Measurements from ENCODE around the gene PDE4D.
"Not testable (repeated sequence)": the region's sequence is repeated elsewhere in the genome, so short reads cannot be mapped to it uniquely, and the experiment has no call there.

Gene PDE4D

DNA sequence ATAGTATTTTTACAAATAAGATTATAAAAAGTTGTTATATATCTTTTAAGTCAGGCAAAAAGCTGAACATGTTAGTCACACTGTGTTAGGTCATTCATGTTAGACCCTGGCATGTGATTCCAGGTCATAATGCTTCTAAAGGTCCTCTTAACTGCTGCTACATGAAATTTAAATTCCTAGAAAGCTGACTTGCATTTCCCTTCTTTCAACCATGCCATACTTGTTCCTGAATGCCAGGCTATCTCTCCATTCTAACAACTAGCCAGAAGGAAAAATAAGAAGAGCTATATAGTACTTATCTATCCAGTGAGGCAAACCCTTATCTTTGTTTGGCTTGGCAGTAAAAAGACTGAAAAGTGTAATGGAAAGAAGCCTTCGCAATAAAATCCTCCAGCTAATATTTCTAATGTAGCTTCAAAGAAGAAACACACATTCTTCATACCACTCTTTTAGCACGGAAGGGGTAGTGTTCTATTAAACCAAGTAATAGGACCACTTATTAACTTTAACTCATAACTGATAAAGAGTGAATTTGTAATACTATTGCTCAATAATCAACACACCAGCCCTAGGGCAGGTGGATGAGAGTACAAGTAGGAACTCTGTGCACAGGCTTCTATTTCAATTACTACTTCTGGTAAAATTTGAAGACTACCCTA lies 310.2 kb downstream of the PDE4D start:
- no peak for DNase-seq (ENCODE audit: low spot score)

DNA sequence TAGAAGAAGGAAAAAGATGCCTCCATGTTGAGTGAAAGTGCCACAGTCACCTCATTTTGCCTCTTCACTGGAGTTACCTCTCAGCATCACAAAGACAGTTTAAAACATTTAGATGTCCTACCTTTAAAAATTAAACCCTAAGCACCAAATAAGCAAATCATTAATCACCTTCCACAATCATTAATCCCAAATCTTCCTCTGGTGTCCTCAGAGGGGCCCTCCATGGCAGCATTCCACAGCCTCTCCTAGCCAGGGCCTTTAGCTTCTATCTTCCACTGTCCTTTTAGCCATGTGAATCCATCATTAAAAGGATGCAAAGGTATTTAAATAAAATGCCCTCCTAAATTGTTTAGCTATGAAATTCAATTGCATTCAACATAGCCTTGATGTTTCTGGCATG lies 310.8 kb downstream of the PDE4D start:
- DNase-seq (ENCODE audit: low spot score): no peak

DNA sequence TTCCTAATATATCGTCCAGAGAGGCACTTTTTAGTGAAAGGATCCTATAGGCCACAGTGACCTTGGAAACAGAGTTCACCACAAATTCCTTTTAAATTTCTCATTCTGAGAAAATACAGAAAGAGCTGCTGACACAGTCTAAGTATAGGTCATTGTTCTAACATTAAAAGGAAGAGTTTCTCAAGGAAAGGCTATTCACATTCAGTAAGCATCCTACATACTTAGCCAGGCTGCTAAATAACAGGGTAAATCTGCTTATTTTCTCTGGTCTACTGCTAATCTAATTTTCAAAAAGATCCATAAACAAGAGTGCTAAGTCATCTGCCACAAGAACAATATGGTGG lies 313.7 kb downstream of the PDE4D start:
- DNase-seq (ENCODE audit: low spot score): no peak

DNA sequence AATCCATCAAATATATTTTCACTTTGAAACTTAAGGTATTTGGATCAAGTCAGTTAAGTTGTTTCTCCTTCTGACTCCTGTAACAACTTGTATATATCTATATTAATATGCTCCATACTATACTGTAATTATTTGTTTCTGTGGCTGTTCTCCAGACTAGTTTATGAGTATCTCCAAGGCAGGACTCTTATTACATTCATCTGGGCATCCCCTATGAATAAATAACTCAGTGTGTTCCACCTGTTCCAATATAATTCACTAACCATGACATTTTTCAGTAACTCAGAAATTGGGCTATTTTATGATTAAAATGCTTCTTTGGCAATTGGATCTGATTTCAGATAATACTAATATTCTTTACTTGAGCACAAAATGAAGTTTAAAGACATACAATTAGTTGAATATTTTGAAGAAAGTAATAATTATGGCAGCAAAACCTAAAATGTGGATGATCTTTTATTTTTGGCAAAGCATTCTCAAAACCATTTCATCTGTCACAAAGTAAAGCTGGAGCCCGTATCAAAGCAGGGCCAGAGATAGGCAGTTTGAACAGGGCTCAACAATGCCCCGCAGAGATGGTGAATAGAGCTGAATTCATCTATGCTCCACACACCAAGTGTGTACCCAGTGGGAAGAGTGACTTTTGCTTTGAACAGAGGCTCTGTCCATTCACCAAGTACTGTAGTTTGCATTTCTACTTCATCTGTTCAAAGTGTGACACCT lies 314.3 kb downstream of the PDE4D start:
- DNase-seq (ENCODE audit: low spot score): no peak

DNA sequence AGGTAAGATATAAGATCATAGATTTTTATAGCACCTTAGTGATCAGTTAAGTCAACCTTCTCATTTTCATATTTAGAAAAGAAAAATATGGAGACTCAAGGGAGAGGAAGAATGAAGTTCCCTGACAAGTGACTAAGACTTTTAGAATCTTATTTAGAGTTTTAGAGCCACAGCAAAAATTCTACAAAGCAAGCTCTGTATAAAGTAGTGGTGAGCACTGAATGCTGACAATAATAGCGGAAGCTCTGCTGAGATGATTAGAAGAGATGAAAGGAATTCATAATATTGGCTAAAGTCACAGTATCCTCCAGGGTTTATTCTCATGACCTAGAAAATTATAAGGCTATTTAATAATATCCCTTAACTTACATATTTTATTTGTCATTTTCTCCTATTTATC lies 316.0 kb downstream of the PDE4D start:
- DNase-seq (ENCODE audit: low spot score): no peak

DNA sequence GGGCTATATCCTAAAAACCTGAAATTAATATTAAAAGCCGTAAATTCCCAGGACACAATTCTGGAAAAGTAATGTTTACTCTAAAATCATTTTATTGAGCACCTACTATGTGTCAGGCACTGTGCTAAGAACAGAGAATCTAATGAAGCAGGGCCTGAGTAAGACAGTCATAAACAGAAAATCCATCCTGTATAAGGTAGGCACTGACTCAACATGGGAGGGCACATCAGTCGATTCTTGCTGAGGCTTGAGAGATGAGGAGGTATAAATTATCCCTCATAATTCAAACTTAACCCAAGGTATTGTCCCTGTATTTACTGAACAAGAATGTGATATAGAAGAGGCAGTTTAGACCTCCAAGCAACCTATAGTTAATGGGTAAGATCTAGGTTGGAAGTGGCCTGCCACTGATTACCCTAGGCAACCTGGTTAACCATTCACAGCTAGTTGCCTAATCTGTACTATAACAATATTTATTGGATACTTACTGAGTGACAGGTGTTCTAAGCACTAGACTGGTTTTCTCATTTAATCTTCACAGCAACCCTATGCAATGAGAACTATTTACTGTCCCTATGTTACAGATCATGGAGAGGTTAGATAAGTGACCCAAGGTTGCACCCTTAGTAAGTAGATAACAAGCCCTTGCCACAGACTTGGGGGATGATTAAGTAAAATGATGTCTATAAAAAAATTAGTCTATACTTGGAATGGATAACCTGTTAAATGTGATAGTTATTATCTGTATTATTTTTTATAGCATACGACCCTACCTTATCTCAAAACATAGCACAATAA lies 317.7 kb downstream of the PDE4D start:
- DNase-seq (ENCODE audit: low spot score): no peak

DNA sequence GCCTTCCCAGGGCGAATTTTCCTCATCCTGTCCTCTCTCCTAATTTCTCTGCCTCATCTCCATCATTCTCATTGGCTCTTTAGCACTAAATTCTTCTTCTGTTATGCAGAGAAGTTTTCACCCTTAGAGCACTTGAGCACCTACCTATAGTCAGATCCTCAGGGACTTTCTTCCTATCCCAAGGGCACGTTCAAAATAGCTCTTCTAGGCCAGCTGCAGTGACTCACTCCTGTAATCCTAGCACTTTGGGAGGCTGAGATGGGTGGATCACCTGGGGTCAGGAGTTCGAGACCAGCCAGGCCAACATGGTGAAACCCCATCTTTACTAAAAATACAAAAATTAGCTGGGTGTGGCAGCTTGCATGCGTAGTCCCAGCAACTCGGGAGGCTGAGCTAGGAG lies 320.0 kb downstream of the PDE4D start:
- not testable (repeated sequence) for DNase-seq (ENCODE audit: low spot score)

DNA sequence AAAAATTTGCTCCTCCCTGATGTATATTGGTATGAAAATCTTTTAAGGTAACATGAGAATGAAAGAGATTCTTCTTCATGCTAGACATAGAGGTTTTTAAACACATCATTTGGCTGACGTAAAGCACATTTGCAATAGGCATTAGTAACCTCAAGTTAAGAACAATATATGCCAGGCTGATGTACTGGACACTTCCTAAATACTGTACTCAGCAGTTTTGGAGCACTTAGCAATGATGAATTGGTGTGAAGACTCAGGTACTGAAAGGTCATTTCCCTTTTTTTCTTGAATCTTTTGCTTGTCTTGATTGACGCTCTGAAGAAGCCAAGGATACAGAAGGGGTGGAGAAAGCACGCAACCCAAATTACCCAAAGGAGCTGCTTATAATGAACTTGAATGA lies 322.5 kb downstream of the PDE4D start:
- no peak for DNase-seq (ENCODE audit: low spot score)

DNA sequence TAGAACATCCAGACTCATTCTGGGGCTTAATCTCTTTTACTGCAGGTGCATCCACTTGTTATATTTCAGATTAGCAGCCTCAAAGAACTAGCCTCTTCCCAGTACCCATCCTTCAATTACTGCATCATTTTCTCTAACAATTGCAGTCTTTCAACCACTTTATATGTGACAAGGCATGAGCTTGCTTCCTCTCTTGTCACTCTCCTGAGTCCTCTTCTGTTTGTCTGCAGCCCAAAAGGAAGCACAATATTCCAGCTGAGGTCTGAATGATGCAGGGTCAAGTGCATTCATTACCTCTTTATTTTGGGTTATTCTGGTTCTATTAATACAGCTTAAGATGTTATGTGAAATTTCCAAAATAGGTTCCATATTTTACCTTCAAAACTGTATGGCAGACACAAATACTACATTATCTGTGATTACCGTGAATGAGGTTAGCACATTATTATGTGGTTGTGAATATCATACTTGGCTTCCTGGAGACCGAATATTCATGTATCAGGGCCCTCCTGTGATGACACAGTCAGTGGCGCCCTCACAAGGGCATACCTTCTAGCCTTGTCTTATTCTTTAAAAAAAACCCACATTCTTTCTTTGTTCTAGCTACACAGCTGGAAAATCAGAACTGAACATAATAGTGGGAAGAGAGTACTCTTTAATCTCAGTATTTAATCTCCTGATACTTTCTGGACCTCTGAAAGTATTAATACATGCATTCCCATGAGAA lies 323.8 kb downstream of the PDE4D start:
- no peak for DNase-seq (ENCODE audit: low spot score)

DNA sequence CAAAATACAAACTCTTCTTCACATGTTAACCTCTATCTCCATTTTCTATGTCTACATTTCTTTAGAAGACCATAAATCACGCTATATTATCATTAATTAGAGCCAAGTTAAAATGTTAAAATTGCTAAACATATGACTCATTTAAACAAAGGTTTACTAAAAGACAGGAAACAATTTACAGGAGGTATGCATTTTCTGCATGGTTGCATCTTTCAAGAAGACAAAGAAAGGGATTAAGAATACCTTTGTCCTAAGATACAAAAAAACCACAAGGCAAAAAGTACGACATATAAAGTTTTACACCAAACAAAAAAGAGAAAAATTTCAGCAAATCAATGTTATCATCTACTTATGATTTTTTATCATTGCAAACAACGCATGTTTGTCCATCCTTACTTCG lies 324.4 kb downstream of the PDE4D start:
- no peak for DNase-seq (ENCODE audit: low spot score)

DNA sequence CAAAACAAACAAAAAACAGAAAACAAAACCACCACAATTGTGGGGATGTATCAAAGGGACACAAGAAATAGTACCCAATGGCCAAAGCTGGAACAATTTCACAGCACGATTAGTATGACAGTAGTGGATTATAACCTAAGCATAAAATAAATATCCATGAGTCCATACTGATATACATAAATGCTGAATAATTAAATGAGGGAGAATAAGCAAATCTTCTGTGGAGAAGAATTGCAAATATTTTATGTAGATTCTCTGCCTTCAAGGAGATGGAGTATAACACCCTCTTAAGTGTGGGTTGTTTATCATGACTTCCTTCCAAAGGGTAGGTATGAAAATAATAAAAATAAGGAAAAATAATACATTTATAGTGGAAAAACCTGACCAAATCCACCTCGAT lies 325.4 kb downstream of the PDE4D start:
- DNase-seq (ENCODE audit: low spot score): no peak

DNA sequence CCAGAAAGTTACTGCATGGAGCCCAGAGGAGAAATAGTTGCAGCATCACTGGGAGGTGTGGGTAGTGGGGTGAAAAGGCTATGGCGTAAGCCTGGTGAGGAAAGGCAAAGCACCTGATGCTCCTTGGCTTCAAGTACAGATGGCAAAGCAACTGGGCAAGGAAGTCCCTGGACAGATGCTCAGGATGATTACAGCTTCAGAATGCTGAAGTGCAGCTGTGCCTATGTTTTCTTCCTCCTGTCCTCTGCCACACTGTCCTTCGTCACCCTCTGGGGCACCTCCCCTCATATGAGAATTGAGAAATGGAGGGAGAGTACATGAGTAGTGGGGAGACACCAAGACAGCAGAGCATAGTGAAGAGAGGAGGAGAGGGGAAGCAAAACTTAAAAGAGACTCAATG lies 328.0 kb downstream of the PDE4D start:
- DNase-seq (ENCODE audit: low spot score): no peak

DNA sequence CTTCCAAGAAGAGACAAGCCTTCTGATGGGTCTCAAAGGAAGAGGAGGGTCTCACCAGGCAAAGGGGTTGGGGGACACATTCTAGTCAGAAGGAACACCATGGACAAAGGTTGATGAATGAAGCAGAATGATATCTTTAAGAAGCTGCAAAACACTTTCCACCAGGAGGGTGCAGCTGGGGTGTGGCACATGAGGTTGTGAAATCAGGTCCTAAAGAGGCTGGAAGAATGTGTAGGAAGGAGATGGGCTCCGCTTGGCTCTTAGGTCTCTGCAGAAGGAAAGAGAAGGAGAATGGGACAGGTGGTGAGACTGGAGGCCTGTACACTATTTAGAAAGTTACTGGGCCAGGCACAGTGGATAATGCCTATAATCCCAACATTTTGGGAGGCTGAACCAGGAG lies 328.6 kb downstream of the PDE4D start:
- DNase-seq (ENCODE audit: low spot score): no peak

DNA sequence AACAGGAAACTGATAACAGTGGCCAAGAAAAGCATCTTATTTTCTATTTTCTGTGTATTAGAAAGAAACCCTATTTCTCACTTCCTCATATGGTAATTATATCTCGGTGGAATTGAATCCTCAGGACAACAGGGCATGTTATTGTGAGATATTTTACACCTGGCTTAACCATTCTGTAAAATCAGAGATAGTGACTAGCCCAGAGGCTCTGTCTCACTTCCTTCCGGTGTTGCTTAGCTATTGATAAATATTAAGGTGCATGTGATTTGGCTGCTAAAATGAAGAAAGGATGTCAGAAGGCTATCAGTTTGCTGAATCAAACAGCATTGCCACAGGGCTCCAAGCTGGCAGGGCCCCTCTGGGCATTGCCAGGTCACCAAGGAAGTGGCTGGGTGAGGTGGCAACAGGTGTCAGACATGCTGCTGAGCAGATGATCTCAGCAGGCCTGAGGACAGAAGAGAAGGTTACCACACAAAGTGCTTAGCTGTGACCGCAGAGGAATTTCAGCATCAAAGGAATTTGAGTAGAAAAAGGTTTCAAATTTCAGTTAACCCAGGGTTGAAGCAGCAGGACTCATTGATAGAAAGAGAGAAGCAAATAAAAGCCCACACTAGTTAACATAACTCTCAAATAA lies 330.7 kb downstream of the PDE4D start:
- peak; percentile 2 for DNase-seq (ENCODE audit: low spot score)

DNA sequence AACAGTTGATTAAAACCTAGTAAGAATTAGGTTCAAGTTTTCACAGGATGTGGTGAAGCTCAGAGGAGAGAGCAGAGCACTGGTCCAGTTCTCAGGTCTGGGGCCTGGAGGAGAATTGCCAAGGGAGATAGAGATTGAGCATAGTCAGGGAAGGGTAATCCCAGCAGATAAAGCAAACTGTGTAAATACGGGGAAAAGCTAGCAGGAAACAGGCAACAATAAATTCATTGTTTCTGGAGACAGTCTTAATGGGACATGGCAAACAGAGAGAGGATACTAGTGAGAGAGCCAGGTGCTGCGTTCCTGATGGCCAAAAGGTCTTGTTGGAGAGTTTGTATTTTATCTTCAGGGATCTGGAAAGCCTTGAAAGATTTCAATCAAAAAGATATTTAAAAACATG lies 333.0 kb downstream of the PDE4D start:
- DNase-seq (ENCODE audit: low spot score): no peak

DNA sequence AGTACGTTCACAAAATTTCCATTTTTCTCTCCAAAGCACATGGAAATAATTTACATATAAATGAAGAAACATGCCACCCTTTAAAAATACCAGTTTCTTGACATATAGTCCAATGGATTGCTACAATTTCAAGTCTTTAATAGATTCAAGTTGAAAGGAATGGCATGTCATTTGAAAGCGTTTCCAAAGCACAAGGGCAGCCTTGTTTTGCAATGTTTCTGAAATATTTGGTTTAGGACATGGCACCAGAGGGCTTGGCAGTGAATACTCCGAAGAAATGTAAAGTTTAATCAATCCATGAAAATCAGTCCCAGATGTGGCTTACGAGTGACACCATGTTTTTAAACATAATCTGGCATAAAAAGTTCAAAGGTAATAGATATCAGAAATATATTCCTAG lies 333.7 kb downstream of the PDE4D start:
- no peak for DNase-seq (ENCODE audit: low spot score)

DNA sequence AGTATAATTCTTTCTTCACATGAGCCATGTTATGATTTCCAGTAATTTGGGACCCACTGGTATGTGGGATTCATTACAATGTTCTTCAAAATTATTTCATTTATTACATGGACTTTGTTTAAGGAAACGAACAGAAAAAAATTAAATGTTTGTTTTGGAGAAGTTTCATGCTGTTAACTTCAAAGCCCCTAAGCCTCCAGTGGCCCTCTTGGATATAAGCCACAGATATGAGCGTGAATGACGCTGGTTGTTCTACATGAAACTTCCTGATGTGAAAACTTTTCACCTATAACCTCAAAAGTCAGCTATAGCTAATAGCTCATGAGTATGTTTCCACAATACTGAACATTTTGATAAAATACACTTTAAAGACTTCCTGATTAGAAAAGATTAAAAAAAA lies 334.2 kb downstream of the PDE4D start:
- no peak for DNase-seq (ENCODE audit: low spot score)

DNA sequence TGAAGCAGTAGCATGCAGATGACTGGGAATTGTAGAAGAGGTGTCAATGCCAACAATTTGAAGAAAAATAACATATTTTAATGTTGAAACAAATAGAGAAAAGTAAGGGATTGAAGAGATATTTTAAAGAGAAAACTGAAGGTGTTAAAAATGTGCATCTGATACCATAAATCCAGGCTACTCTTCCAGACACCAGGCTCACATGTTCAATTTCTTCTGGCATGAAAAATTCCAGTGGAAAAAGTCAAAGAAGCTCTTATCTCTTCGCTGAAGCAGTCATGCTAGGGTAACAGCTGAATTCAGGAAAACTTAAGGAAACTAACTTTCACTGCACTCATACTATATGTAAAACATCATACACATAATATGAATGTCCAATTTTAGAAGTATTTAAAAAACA lies 335.0 kb downstream of the PDE4D start:
- DNase-seq (ENCODE audit: low spot score): no peak

DNA sequence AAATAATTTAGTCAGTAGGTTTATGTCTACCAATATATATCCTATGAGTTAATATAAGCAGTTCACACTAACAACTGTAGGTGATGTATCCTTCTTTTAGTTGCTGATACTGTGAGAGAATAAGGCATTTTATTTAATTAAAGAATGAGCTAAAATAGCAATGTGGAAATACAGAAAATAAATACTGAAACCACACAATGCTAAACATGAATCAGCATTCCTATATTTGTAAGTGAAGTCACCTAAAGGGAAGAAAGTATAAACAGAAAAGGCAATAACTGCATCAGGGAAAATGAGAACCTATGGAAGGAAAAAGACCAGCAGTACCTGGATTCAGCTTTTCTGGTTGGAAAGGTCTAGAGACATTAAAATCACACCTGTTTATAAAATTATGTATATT lies 336.0 kb downstream of the PDE4D start:
- no peak for DNase-seq (ENCODE audit: low spot score)

DNA sequence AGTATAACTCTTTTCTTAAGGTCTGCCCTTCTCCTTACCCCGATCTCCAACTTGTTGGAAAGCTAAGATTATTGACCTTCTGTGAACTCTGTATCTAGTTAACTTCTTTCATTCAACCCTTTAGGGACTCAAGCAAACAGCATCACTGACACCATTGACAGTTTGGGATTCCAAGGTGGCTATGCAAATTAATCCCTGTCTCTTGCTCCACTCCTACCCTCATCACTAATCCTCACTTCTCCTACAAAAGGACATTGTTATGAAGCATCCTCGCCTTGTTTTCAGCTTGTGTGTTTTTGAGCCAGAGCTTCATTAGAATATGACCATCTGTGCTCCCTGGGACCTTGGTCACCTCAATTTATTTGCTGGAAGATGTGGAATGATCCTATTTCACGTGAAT lies 337.9 kb downstream of the PDE4D start:
- no peak for DNase-seq (ENCODE audit: low spot score)

DNA sequence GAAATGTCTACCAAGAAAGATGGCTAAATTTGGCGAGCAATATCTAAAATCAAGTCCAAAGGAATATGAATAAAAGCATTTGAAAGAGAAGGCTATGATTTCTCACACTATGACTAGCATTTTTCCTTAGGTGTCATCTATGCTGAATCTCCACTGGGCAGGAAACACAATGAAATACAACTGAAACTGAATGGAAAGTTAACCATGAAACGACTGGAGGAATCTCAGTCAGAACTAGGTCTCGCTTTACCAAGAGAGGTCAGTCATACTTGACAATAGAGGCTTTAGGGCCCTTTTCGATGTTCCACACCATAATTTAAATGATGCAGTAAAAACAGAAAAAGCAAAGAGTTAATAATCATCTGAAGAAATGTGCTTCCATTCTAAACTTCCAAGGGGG lies 339.0 kb downstream of the PDE4D start:
- DNase-seq (ENCODE audit: low spot score): no peak

DNA sequence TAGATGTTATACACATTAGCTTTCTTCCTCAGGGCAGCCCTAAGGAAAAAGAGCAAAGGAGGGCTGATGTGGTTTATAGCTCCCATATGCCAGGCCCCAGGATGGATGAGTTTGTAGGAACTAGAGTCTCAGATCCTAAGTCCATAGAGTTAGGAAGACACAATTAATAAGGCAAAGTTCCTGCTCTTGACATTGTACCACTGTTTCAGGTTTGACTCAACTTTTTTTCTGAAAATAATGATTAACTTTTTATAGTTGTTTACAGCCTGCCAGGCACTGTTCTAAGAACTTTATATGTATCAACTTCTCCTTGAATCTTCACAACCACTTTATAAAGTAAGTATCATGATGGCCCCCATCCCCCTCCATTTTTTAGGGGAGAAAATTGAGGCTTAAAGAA lies 339.5 kb downstream of the PDE4D start:
- no peak for DNase-seq (ENCODE audit: low spot score)
